OCI-LY7 (cell line): ENCODE results near the gene ZNF827.

Experiments
- EZH2phosphoT487 ChIP-seq: fragments of 200-600 bp; sonication (generic); IDR thresholded peaks from 2 replicates; pipeline ENCODE4 v1.6.1; 2018; ENCODE audit warnings: low read depth, borderline replicate concordance, mild to moderate bottlenecking, mixed run types, antibody characterized with exemption, low read length, moderate library complexity, mixed read lengths
- TF ChIP-seq, protein P1 (sequence below): fragments of 200-600 bp; sonication (generic); conservative IDR thresholded peaks from 2 replicates; pipeline ENCODE4 v1.5.1; 2014; ENCODE audit warnings: mild to moderate bottlenecking, antibody characterized with exemption, low read length, moderate library complexity, mixed read lengths

DNA sequence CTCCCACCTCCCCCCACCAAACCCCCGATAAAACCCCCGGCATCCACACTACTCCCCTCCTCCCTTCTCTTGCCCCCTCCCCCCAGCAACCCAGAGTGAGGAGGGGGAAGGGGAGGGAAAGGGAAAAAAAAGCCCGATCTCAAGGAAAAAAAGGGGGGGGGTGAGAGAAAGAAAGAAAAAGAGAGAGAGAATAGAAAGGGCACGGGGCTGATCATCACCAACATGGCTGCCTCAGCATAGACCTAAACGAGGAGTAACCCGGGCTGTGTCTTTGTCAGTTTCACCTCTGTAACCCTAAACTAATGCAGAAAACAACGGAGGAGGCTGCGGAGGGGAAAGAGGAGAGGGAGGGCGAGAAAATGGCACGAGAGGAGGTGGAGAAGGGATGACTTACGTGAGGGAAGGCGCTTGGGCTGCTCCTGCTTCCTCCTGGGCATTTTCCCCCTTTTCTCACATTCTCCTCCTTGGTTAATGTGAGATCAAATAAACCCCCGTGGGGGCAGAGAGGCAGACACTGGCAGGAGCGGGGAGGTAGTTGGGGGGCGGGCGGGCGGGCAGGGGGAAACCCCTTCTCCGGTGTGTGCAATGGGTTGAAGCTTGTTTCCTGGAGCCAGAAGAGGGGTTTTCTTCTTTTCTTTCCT is 532 bp downstream of the ZNF827 start:
- TF ChIP-seq, protein P1, sequence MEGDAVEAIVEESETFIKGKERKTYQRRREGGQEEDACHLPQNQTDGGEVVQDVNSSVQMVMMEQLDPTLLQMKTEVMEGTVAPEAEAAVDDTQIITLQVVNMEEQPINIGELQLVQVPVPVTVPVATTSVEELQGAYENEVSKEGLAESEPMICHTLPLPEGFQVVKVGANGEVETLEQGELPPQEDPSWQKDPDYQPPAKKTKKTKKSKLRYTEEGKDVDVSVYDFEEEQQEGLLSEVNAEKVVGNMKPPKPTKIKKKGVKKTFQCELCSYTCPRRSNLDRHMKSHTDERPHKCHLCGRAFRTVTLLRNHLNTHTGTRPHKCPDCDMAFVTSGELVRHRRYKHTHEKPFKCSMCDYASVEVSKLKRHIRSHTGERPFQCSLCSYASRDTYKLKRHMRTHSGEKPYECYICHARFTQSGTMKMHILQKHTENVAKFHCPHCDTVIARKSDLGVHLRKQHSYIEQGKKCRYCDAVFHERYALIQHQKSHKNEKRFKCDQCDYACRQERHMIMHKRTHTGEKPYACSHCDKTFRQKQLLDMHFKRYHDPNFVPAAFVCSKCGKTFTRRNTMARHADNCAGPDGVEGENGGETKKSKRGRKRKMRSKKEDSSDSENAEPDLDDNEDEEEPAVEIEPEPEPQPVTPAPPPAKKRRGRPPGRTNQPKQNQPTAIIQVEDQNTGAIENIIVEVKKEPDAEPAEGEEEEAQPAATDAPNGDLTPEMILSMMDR = no peak
- TF ChIP-seq EZH2phosphoT487 = no peak
